H9 (cell line): ENCODE results near the gene NTPCR. TPM values are rescaled to one million over a fixed set of nuclear protein-coding genes. Genes with fewer than 3 reads are reported as not detected.

Experiments used
- DNase-seq: peaks from one replicate; pipeline ENCODE4 v3.0.0-alpha.2; 2017
- H2AFZ ChIP-seq: one replicate; pipeline ENCODE4 v1.6.1; 2013; ENCODE audit warnings: mild to moderate bottlenecking, low read length, control low read depth, moderate library complexity
- H2AK5ac ChIP-seq: 2 replicates; pipeline ENCODE4 v1.6.1; 2013; ENCODE audit warnings: low read length, control low read depth, mixed read lengths; ENCODE audit not compliant: insufficient read length
- H2BK120ac ChIP-seq: one replicate; pipeline ENCODE4 v1.6.1; 2013; ENCODE audit warnings: low read depth, mild to moderate bottlenecking, low read length, control low read depth, inconsistent platforms; ENCODE audit not compliant: poor library complexity, severe bottlenecking
- H2BK12ac ChIP-seq: 2 replicates; pipeline ENCODE4 v1.6.1; 2013; ENCODE audit warnings: low read length, control low read depth, mixed read lengths, low read depth; ENCODE audit not compliant: insufficient read length
- H2BK15ac ChIP-seq: 2 replicates; pipeline ENCODE4 v1.6.1; 2013; ENCODE audit warnings: low read depth, low read length, control low read depth
- H2BK20ac ChIP-seq: one replicate; pipeline ENCODE4 v1.6.1; 2013; ENCODE audit warnings: low read depth, mild to moderate bottlenecking, low read length, control low read depth, inconsistent platforms; ENCODE audit not compliant: poor library complexity, severe bottlenecking
- H2BK5ac ChIP-seq: 2 replicates; pipeline ENCODE4 v1.6.1; 2013; ENCODE audit warnings: low read length, control low read depth, mixed read lengths; ENCODE audit not compliant: insufficient read length
- H3K14ac ChIP-seq: 2 replicates; pipeline ENCODE4 v1.6.1; 2013; ENCODE audit warnings: low read length, control low read depth; ENCODE audit not compliant: insufficient read depth
- H3K18ac ChIP-seq: 2 replicates; pipeline ENCODE4 v1.6.1; 2013; ENCODE audit warnings: low read depth, mild to moderate bottlenecking, mixed read lengths, low read length, control low read depth; ENCODE audit not compliant: insufficient read length
- H3K23ac ChIP-seq: 2 replicates; pipeline ENCODE4 v1.6.1; 2013; ENCODE audit warnings: low read length, control low read depth, mixed read lengths, low read depth; ENCODE audit not compliant: insufficient read length
- H3K23me2 ChIP-seq: 2 replicates; pipeline ENCODE4 v1.6.1; 2013; ENCODE audit warnings: low read depth, mild to moderate bottlenecking, mixed read lengths, low read length, control low read depth; ENCODE audit not compliant: insufficient read length, poor library complexity, severe bottlenecking
- H3K27ac ChIP-seq: 2 replicates; pipeline ENCODE4 v1.5.1; 2013; ENCODE audit warnings: low read length, control low read depth, mixed read lengths, low read depth; ENCODE audit not compliant: insufficient read length
- H3K27me3 ChIP-seq: 2 replicates; pipeline ENCODE4 v1.6.1; 2013; ENCODE audit warnings: low read length, control low read depth, inconsistent platforms; ENCODE audit not compliant: insufficient read depth
- H3K4ac ChIP-seq: 2 replicates; pipeline ENCODE4 v1.6.1; 2013; ENCODE audit warnings: low read depth, mild to moderate bottlenecking, control low read depth, inconsistent platforms, low read length, moderate library complexity
- H3K4me1 ChIP-seq: 2 replicates; pipeline ENCODE4 v1.6.1; 2013; ENCODE audit warnings: low read length, control low read depth, inconsistent platforms; ENCODE audit not compliant: insufficient read depth
- H3K4me2 ChIP-seq: 2 replicates; pipeline ENCODE4 v1.6.1; 2013; ENCODE audit warnings: low read length, control low read depth, mixed read lengths; ENCODE audit not compliant: insufficient read length, insufficient read depth
- H3K56ac ChIP-seq: 2 replicates; pipeline ENCODE4 v1.6.1; 2013; ENCODE audit warnings: low read depth, mild to moderate bottlenecking, mixed read lengths, low read length, control low read depth; ENCODE audit not compliant: insufficient read length
- H3K79me1 ChIP-seq: 2 replicates; pipeline ENCODE4 v1.6.1; 2013; ENCODE audit warnings: low read depth, mild to moderate bottlenecking, moderate library complexity, low read length, control low read depth, inconsistent platforms; ENCODE audit not compliant: insufficient read depth, poor library complexity, severe bottlenecking
- H3K79me2 ChIP-seq: 2 replicates; pipeline ENCODE4 v1.6.1; 2013; ENCODE audit warnings: low read length, control low read depth, inconsistent platforms; ENCODE audit not compliant: insufficient read depth
- H3K9ac ChIP-seq: 2 replicates; pipeline ENCODE4 v1.6.1; 2013; ENCODE audit warnings: low read length, control low read depth, mixed read lengths; ENCODE audit not compliant: insufficient read length; ENCODE audit errors: extremely low read depth
- H3K9me3 ChIP-seq: one replicate; pipeline ENCODE4 v1.6.1; 2013; ENCODE audit warnings: low read depth, low read length, inconsistent platforms; ENCODE audit not compliant: control insufficient read depth
- H3T11ph ChIP-seq: one replicate; pipeline ENCODE4 v1.6.1; 2013; ENCODE audit warnings: mild to moderate bottlenecking, low read length, control low read depth, inconsistent platforms
- H4K20me1 ChIP-seq: one replicate; pipeline ENCODE4 v1.6.1; 2013; ENCODE audit not compliant: control insufficient read depth, insufficient read length, insufficient read depth
- H4K5ac ChIP-seq: 2 replicates; pipeline ENCODE4 v1.6.1; 2013; ENCODE audit warnings: low read depth, mild to moderate bottlenecking, mixed read lengths, low read length, control low read depth; ENCODE audit not compliant: insufficient read length
- H4K8ac ChIP-seq: replicated peaks from 2 replicates; pipeline ENCODE4 v1.6.1; 2013; ENCODE audit warnings: low read length, control low read depth, mixed read lengths, low read depth; ENCODE audit not compliant: insufficient read length
- H4K91ac ChIP-seq: 2 replicates; pipeline ENCODE4 v1.6.1; 2013; ENCODE audit warnings: low read depth, mild to moderate bottlenecking, moderate library complexity, mixed read lengths, low read length, control low read depth; ENCODE audit not compliant: insufficient read length
- H3K27ac Mint-ChIP-seq, 3 experiments: 2 replicates in 2 of 3; 3 replicates in 1 of 3; pipeline ENCODE4 v1.8.0; 2020 to 2021; ENCODE audit warnings: mixed read lengths in 3 of 3, mild to moderate bottlenecking in 1 of 3, moderate library complexity in 1 of 3
- H3K27me3 Mint-ChIP-seq: 2 replicates; pipeline ENCODE4 v1.8.0; 2021; ENCODE audit warnings: low read depth, mild to moderate bottlenecking, moderate library complexity, mixed read lengths
- H3K36me3 Mint-ChIP-seq, 3 experiments: 2 replicates in 2 of 3; 3 replicates in 1 of 3; pipeline ENCODE4 v1.8.0; 2020 to 2021; ENCODE audit warnings: low read depth in 3 of 3, mixed read lengths in 3 of 3; ENCODE audit not compliant: insufficient read depth in 1 of 3
- H3K4me1 Mint-ChIP-seq, 2 experiments: 2 replicates each; pipeline ENCODE4 v1.8.0; 2020; ENCODE audit warnings: mixed read lengths in 2 of 2
- H3K4me3 Mint-ChIP-seq, 2 experiments: 2 replicates in 1 of 2; 3 replicates in 1 of 2; pipeline ENCODE4 v1.8.0; 2020 to 2021; ENCODE audit warnings: mild to moderate bottlenecking in 2 of 2, mixed read lengths in 2 of 2, moderate library complexity in 1 of 2
- H3K9me3 Mint-ChIP-seq, 2 experiments: 2 replicates in 1 of 2; 3 replicates in 1 of 2; pipeline ENCODE4 v1.8.0; 2020; ENCODE audit warnings: mild to moderate bottlenecking in 2 of 2, mixed read lengths in 2 of 2, moderate library complexity in 1 of 2
- CTCF ChIP-seq: fragments of 200-600 bp; sonication (generic); conservative IDR thresholded peaks from 3 replicates; pipeline ENCODE4 v1.8.0; 2021; ENCODE audit warnings: antibody characterized with exemption, mild to moderate bottlenecking
- WGBS: extraction: QIAGEN DNeasy Blood & Tissue Kit; methylation state at CpG from one replicate; pipeline ENCODE4 v1.1.7; 2013; ENCODE audit warnings: missing lambda C conversion rate, low lambda C conversion rate, mixed read lengths; ENCODE audit not compliant: insufficient read length; ENCODE audit errors: extremely low coverage; 5-methylcytosine and 5-hydroxymethylcytosine counted together
- total RNA-seq: library from RNA; stranded (reverse); gene quantifications from 2 replicates; pipeline ENCODE4 v1.2.1, GENCODE V29; 2021

Gene NTPCR
- total RNA-seq, 1 experiment from 2014 or later = 87.4 TPM

- no peak overlapping the region for H3K4me2 ChIP-seq
- H2BK120ac ChIP-seq = no peak overlapping the region
- Mint-ChIP-seq H3K27ac (no peak overlapping the region), H3K36me3 (peaks cover 0 to 4% (median 0%) of the 10 kb centered on the region in 3 experiments; a peak in 1 of 7 replicates), H3K4me1 (peaks cover 21 to 35% of the 10 kb centered on the region in 2 experiments), H3K27me3 (peaks cover 3% of the 10 kb centered on the region; the same call in 1 of the 2 replicates), H3K9me3 (0 out of 5 replicates have a peak, but pooled peaks cover 0 to 3% of the 10 kb centered on the region in 2 experiments), H3K4me3 (no peak overlapping the region)
- H3K9me3 ChIP-seq = no peaks in the 10 kb centered on the region
- peaks cover 2% of the 10 kb centered on the region; the same call in 1 of the 2 replicates for H3K4me1 ChIP-seq
- no peak overlapping the region for H4K8ac ChIP-seq
- no peak overlapping the region for H3T11ph ChIP-seq
- H3K4ac ChIP-seq = no peak overlapping the region
- no peaks in the 10 kb centered on the region for H4K20me1 ChIP-seq
- H3K27me3 ChIP-seq = no peaks in the 10 kb centered on the region
- no CpG with 5 or more reads among the region's 4 CpGs for WGBS
- no peak overlapping the region for H3K14ac ChIP-seq
- no peak overlapping the region for H4K91ac ChIP-seq
- no peak overlapping the region for H2BK15ac ChIP-seq
- H2BK5ac ChIP-seq = no peak overlapping the region
- no peak overlapping the region for H2AFZ ChIP-seq
- no peak for TF ChIP-seq CTCF
- no peaks in the 10 kb centered on the region for H3K79me2 ChIP-seq
- H3K79me1 ChIP-seq = no peaks in the 10 kb centered on the region
- no peak overlapping the region for H3K18ac ChIP-seq
- H4K5ac ChIP-seq = no peak overlapping the region
- H3K9ac ChIP-seq = no peak overlapping the region
- no peak overlapping the region for H3K27ac ChIP-seq
- H2BK12ac ChIP-seq = no peak overlapping the region
- no peak overlapping the region for H3K56ac ChIP-seq
- H2AK5ac ChIP-seq = no peak overlapping the region
- H3K23ac ChIP-seq = no peak overlapping the region
- H3K23me2 ChIP-seq = no peaks in the 10 kb centered on the region
- H2BK20ac ChIP-seq = no peak overlapping the region
- no peak for DNase-seq
Observed at GRCh38 chr1:232902774-232903350, 47.5 kb upstream of the NTPCR start.
